Mesenteric fat pad (tissue), 1 donor: ENCODE data around the gene ARHGAP25. TPM values are rescaled to one million over a fixed set of nuclear protein-coding genes. Genes with fewer than 3 reads are reported as not detected.

Source experiments
- DNase-seq: peaks from one replicate; pipeline ENCODE4 v3.0.0-alpha.2; 2020; ENCODE audit warnings: low spot score
- total RNA-seq: library from RNA; stranded (reverse); fragmentation: NEBNext Ultra II Directional; extraction: Animal tissue kit (Norgen Biotek cat#: 25700); gene quantifications from one replicate; pipeline ENCODE4 v1.2.1, GENCODE V29; 2021
- donor health status: DM: yes; HTN: yes; CAD: no.

ARHGAP25 gene
- total RNA-seq, 1 donor from 2014 or later: 15.6 TPM

- no peak for DNase-seq
Measured at GRCh38 chr2:68742626-68743415, 8.2 kb downstream of the ARHGAP25 start.

DNA sequence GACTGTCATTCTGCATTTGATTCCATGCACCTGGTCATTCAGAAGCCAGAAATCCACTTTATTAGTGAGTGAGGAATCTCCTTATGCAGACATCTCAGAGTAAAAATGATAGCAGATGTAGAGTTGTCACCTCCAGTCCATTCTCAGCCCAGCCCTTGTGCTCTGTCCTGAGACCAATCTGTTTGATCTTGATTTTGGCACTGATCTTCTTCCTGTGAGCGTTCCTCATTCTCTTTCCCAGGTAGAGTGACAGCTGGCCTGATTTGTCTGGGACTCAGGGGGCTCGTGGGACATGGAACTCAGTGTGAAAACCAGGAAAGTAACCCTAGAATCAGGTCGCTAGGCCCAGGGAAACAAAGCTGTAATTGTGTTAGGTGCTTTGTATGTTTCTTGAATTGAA is 8.9 kb downstream of the ARHGAP25 start:
- DNase-seq: no peak

DNA sequence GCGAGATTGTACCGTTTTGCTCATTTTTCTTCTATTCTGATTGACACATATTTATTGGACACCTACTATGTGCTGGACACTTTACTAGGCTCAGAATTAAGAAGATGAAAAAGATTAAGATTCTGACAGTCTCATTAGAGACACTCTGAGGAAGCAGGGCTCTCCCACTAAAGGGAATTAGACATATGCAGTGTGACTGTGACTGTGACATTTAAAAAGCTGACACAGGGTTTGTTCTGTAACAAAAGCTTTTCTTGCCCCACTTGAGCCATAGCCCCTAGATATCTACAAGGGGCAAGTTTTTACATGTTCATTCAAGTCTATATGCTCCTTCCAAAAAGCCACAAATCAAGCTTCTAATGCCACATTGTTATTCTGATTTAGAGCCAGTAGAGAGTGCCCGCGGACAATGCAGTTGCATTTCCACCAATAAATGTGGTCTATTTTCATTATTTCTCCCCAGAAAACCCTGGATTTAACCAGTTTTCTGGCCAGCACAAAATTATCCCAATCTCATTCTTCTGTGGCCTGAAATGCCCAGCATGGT is 9.8 kb downstream of the ARHGAP25 start:
- DNase-seq: no peak

GRCh38 chr2:68745006-68745405 is 10.4 kb downstream of the ARHGAP25 start:
- no peak for DNase-seq

GRCh38 chr2:68746408-68746807 is 11.8 kb downstream of the ARHGAP25 start:
- no peak for DNase-seq

- DNase-seq: no peak
Measured at GRCh38 chr2:68747413-68747812, 12.8 kb downstream of the ARHGAP25 start.

DNA sequence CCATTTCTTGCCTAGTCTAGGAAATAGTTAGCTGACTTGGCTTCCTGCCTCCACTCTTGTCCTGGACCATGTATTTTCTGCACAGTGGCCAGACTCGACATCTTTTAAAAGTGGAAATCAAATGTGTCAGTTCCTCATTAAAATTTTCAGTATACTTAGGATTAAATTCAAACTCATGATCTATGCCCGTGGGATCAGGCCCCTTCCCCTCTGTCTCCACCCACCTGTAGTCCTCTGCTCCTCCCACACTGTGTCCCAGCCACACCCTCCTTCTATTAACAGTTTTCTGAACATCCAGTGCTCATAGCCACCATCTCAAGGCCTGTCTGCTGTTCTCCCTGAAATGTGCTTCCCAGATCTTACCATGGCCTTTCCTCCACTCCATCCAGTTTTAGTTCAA is 13.3 kb downstream of the ARHGAP25 start:
- no peak for DNase-seq

DNA sequence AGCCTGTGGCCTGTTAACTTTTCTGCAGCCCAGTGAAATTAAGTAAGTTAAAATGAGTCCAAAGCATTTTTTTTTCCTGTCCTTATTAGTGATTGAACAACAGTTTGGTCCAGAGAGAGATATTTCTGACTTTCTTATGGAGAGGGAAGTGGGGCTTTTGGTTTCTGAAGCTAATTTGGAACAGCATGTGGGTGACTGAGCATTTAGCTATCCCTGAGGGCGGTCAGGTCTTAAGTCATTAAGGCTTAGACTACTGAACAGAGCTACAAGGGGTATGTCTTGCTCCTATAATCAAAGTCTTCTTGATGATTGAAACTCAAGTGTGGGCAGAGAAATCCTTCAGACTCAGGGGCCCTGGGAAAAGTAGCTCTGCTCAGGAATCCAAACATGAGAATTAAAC is 14.0 kb downstream of the ARHGAP25 start:
- DNase-seq: no peak

- no peak for DNase-seq
Measured at GRCh38 chr2:68749345-68749744, 14.7 kb downstream of the ARHGAP25 start.

DNA sequence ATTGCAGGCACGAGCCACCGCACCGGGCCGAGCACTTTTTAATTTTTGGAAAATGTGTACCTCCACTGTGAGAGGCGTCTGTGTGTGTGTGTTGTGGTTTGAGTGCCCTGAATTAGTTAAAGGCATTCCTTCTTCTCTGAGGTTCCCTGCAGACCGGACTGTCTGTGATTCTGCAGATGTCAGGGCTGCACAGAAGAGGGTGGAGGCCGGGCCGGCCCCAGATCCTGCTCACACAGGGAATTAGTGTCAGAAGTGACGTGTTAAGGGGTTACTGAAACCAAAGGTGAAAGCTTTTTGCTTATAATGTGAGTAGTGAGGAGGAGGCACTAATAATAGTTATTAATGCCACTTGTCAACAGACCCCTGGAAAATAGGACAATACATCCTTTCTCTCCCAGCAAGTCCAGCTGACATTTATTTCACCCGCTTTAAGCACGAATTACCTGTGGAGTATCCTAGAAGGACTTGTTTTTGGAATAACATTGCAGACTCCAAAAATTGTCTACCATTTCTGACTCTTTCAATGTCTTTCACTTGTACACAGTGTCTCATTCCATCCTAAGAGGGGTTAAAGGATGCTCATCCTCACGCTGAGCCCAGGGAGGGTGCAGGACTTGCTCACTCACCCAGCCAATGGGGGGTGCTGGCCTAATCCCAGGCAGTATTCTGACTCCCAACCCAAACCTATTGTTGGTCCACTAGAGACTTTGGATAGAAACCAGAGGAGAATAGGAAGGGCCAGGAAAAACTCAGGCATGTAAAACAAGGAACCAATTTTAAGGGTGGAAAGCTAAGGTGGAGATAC is 16.2 kb downstream of the ARHGAP25 start:
- no peak for DNase-seq

DNA sequence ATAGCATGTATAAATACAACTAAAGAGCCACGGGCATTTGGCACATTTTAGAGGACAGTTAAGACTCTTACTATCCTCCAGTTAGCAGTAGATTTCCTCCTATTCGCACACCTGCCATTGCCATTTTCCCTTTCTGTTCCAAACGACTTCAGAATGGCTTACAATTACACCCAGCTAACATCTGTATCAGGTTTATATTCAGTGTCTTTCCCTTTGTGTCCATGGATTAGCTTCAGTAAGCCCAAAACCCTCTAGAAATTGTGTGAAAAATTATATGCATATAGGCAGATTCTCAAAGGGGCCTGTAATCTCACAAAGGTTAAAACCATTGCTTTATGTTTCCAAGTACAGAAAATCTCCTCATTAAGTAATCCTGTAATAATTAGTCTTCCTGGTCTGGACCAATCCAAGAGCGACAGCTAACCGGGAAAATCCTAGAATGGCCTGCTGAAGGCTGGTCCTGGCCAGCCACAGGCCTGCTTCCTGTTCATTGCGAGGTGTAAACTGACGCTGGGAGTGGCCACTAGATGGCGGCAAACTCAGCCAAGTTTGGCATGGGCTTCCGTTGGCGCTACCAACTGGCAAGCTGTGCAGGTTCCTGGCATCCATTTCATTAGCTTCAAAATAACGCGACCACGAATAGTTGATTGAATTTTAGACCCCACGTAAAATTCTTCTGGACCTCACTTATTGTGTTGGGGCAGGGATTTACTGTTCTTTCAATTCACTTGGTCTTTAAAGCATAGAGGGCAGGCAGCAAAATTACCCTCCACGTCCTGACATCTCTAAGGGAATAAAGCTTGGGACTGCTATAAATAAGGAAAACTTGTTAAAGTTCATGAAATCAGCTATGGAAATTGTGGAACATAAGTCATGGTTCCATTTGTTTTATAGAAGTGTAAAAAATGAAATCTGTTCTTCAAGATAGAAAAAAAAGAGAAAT is 17.1 kb downstream of the ARHGAP25 start:
- DNase-seq: peak; percentile 96

GRCh38 chr2:68753318-68753717 is 18.7 kb downstream of the ARHGAP25 start:
- no peak for DNase-seq

- DNase-seq: no peak
Measured at GRCh38 chr2:68755071-68755470, 20.5 kb downstream of the ARHGAP25 start.

DNA sequence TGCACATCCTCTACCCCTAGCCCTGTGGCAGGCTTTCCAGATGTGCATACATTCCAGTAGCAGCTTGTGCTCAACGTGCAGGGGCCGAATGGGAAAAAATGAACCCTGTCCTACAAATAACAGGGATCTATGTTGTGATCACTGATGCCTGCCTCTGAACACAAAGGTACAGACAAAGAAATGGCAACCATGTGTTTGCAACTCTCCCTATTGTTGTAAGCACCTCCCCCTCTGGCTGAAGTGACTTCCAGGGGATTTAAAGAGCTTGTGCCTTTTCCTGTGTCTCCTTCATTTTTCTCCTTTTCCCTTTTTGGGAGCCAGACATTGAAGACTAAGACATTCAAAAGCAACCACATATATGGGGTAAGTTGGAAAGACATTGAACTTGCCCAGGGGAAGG is 21.6 kb downstream of the ARHGAP25 start:
- DNase-seq: no peak

- DNase-seq: no peak
Measured at GRCh38 chr2:68757081-68757480, 22.5 kb downstream of the ARHGAP25 start.

GRCh38 chr2:68762100-68762499 is 27.5 kb downstream of the ARHGAP25 start:
- DNase-seq: no peak

GRCh38 chr2:68762665-68763064 is 28.1 kb downstream of the ARHGAP25 start:
- no peak for DNase-seq

- DNase-seq: no peak
Measured at GRCh38 chr2:68764041-68764805, 29.6 kb downstream of the ARHGAP25 start.

DNA sequence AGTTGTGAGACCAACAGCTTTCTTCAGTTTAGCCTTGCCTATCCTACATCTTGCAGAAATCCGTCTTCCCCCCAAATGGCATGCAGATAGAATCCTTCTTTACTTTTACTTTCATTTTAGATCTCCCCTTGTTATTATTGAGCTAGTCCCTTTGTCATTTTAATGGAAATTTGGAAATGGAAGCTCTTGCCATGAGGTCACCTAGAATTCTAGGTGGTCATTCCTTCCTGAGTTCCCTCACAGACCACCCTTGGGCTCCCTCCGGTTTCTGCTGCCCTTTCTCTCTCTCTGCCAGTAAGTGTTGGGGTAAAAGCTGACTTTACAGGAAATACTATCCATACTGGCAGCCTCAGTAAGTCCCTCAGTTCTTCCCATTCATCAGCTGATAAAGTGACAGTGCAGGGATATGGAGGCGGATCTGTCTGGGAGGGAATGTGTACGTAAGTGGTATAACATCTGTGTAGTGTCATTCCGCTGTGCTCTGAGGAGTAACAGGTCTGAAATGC is 30.2 kb downstream of the ARHGAP25 start:
- DNase-seq: no peak

GRCh38 chr2:68765739-68766375 is 31.2 kb downstream of the ARHGAP25 start:
- DNase-seq: no peak
